ENCODE results near the gene NPAS3. TPM values are rescaled to one million over a fixed set of nuclear protein-coding genes. Genes with fewer than 3 reads are reported as not detected.

NPAS3 gene
- total and polyA plus RNA-seq, 5 donors from 2014 or later: not detected

DNA sequence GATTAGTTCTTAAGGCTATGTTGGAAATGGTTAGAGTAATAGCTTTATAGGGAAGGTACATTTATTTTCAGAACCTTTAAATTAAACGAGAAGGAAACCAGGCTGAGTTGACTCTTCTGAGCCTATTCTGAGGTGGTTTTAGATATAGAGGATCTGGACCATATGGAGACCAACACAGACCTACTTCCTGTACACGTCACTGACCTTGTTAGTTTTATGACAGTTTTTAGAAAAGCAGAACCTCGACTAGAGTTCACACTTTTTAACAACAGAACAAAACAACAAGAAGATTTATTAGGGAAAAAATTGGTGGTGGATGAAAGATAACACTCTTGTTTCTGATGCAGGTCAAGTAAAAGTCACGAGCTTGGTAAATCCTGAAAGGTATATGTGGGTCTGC, 107.1 kb downstream of the NPAS3 start:
- ATAC-seq (ENCODE audit: low read depth in 2 of 2) (no peak), DNase-seq (no peak)
- H3K36me3 ChIP-seq (ENCODE audit: control insufficient read depth, insufficient read depth, low read length): no peaks in the 10 kb centered on the region
- H3K9me3 ChIP-seq (ENCODE audit: control insufficient read depth in 2 of 2, low read length in 2 of 2): peaks cover 2 to 9% of the 10 kb centered on the region in 2 experiments
- H3K9me3 Mint-ChIP-seq: peaks cover 1 to 36% (median 12%) of the 10 kb centered on the region in 7 donors
- H3K4me1 ChIP-seq (ENCODE audit: control insufficient read depth, insufficient read depth, low read length, poor library complexity, severe bottlenecking): no peaks in the 10 kb centered on the region
- H3K27ac ChIP-seq (ENCODE audit: insufficient read depth, low read length, poor library complexity, severe bottlenecking): no peak overlapping the region
- H3K36me3 Mint-ChIP-seq: no peaks in the 10 kb centered on the region
- no peak overlapping the region for H3K27ac Mint-ChIP-seq
- H3K27me3 Mint-ChIP-seq: peaks cover 5% of the 10 kb centered on the region
- H3K4me3 Mint-ChIP-seq: no peak overlapping the region
- no peaks in the 10 kb centered on the region for H3K27me3 ChIP-seq (ENCODE audit: control insufficient read depth, insufficient read depth, low read length)
- no peaks in the 10 kb centered on the region for H3K4me1 Mint-ChIP-seq
- H3K4me3 ChIP-seq (ENCODE audit: low read depth, low read length): no peak overlapping the region

DNA sequence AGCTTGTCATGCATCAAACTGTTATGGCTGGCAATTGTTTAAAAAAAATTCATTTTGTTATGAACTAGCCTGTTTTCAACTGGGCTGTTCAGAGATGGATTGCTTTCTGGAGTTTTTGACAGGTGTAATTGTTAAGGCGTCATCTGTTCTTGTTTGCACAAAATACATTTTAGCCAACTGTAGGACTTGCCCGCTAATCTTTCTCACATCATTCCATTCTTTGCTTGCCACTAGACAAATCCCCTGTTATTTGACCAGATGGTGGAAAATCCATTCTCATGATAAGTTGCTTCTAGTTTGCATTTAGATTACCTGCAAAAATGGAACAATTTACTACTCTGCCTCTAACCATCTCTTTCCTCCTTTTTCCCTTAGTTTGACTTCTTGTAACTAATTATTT, 114.3 kb downstream of the NPAS3 start:
- Histone ChIP-seq H3K4me1 (ENCODE audit: control insufficient read depth, insufficient read depth, low read length, poor library complexity, severe bottlenecking) (no peaks in the 10 kb centered on the region), H3K27ac (ENCODE audit: insufficient read depth, low read length, poor library complexity, severe bottlenecking) (no peak overlapping the region), H3K36me3 (ENCODE audit: control insufficient read depth, insufficient read depth, low read length) (no peaks in the 10 kb centered on the region), H3K9me3 (ENCODE audit: control insufficient read depth in 2 of 2, low read length in 2 of 2) (no peaks in the 10 kb centered on the region), H3K27me3 (ENCODE audit: control insufficient read depth, insufficient read depth, low read length) (no peaks in the 10 kb centered on the region), H3K4me3 (ENCODE audit: low read depth, low read length) (no peak overlapping the region)
- H3K27ac Mint-ChIP-seq: no peak overlapping the region
- no peak for ATAC-seq (ENCODE audit: low read depth in 2 of 2)
- H3K4me1 Mint-ChIP-seq: no peaks in the 10 kb centered on the region
- H3K4me3 Mint-ChIP-seq: no peak overlapping the region
- no peaks in the 10 kb centered on the region for H3K36me3 Mint-ChIP-seq
- peaks cover 0 to 5% (median 0%) of the 10 kb centered on the region in 7 donors for H3K9me3 Mint-ChIP-seq
- DNase-seq: no peak
- H3K27me3 Mint-ChIP-seq: peaks cover 5% of the 10 kb centered on the region

DNA sequence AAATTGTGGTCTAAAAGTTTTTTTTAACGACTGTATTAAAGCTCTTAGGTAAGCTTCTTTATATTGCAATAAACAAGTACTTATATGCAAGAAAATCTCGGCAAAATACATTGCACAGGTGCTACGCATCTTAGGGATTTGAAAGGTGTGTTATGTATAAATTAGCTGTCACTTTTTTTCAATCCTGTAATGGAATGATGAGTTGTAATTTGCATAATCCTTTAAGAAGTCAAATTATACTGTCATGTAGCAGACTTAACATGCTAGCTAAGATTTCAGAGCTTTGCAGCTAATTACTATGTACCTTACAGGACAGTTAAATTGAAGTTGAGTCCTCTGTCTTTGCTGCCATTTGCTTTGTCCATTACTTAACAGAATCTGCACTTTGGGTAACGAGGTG, 117.5 kb downstream of the NPAS3 start:
- H3K4me1 Mint-ChIP-seq: no peaks in the 10 kb centered on the region
- Histone ChIP-seq H3K27me3 (ENCODE audit: control insufficient read depth, insufficient read depth, low read length) (no peaks in the 10 kb centered on the region), H3K9me3 (ENCODE audit: control insufficient read depth in 2 of 2, low read length in 2 of 2) (no peaks in the 10 kb centered on the region), H3K27ac (ENCODE audit: insufficient read depth, low read length, poor library complexity, severe bottlenecking) (no peak overlapping the region), H3K36me3 (ENCODE audit: control insufficient read depth, insufficient read depth, low read length) (no peaks in the 10 kb centered on the region), H3K4me3 (ENCODE audit: low read depth, low read length) (no peak overlapping the region), H3K4me1 (ENCODE audit: control insufficient read depth, insufficient read depth, low read length, poor library complexity, severe bottlenecking) (no peaks in the 10 kb centered on the region)
- ATAC-seq (ENCODE audit: low read depth in 2 of 2) (no peak), DNase-seq (no peak)
- H3K9me3 Mint-ChIP-seq: peaks cover 0 to 2% (median 0%) of the 10 kb centered on the region in 7 donors
- H3K36me3 Mint-ChIP-seq: no peaks in the 10 kb centered on the region
- no peak overlapping the region for H3K27ac Mint-ChIP-seq
- no peaks in the 10 kb centered on the region for H3K27me3 Mint-ChIP-seq
- no peak overlapping the region for H3K4me3 Mint-ChIP-seq

DNA sequence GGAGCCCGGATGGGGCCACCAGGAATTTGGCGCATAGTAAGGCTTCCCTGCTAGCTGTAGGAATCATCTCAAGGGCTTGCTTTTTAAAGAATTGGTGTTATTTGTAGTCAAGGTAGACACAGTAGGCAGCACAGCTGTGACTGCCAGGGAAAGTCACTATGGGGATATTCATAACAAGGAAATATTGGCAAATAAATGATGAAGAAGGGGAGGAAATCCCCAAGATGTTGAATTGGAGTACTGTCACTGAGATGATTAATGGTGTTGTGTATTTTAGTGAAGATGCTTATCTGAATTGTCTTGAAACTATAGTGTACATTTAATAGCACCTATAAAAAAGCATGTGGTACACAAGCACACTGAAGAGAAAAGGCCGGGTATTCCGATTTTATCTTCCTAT, 118.9 kb downstream of the NPAS3 start:
- Mint-ChIP-seq H3K27ac (no peak overlapping the region), H3K9me3 (peaks cover 0 to 2% (median 0%) of the 10 kb centered on the region in 7 donors), H3K36me3 (no peaks in the 10 kb centered on the region), H3K27me3 (no peaks in the 10 kb centered on the region), H3K4me1 (no peaks in the 10 kb centered on the region), H3K4me3 (no peak overlapping the region)
- Histone ChIP-seq H3K36me3 (ENCODE audit: control insufficient read depth, insufficient read depth, low read length) (no peaks in the 10 kb centered on the region), H3K27ac (ENCODE audit: insufficient read depth, low read length, poor library complexity, severe bottlenecking) (no peak overlapping the region), H3K9me3 (ENCODE audit: control insufficient read depth in 2 of 2, low read length in 2 of 2) (no peaks in the 10 kb centered on the region), H3K4me1 (ENCODE audit: control insufficient read depth, insufficient read depth, low read length, poor library complexity, severe bottlenecking) (no peaks in the 10 kb centered on the region), H3K27me3 (ENCODE audit: control insufficient read depth, insufficient read depth, low read length) (no peaks in the 10 kb centered on the region), H3K4me3 (ENCODE audit: low read depth, low read length) (no peak overlapping the region)
- no peak for ATAC-seq (ENCODE audit: low read depth in 2 of 2)
- no peak for DNase-seq

DNA sequence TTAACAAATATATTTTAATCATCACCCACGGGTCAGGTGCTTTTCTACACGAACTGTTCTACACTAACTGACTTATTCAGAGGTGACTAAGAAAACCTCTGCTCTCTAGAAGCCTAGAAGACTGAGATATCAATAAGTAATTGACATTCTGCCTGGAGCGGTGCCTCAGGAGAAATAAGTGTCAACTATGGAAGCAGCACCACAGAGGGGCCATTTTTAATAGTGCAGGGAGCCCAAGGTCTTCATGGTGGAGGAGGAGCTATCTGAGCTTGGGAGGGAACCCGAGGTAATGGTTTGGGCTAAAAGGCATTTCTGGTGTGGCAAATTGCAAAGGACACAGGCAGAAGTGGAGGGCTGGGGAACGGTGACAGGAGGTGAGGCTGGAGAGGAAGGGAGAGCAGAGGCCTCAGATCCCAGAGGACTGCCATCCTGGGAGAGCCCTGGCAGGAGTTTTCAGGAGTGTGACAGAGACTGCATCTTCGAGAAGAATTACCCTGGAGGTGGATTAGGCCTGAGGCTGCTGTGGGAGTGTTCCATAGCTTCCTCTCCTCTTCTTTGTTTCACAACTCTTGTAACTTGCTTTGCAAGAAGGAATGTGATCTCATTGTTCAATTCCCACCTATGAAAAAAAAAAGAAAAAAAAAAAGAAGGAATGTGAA, 123.1 kb downstream of the NPAS3 start:
- Histone ChIP-seq H3K27ac (ENCODE audit: insufficient read depth, low read length, poor library complexity, severe bottlenecking) (no peak overlapping the region), H3K9me3 (ENCODE audit: control insufficient read depth in 2 of 2, low read length in 2 of 2) (no peaks in the 10 kb centered on the region), H3K4me1 (ENCODE audit: control insufficient read depth, insufficient read depth, low read length, poor library complexity, severe bottlenecking) (no peaks in the 10 kb centered on the region), H3K36me3 (ENCODE audit: control insufficient read depth, insufficient read depth, low read length) (no peaks in the 10 kb centered on the region), H3K27me3 (ENCODE audit: control insufficient read depth, insufficient read depth, low read length) (no peaks in the 10 kb centered on the region), H3K4me3 (ENCODE audit: low read depth, low read length) (no peak overlapping the region)
- no peaks in the 10 kb centered on the region for H3K27me3 Mint-ChIP-seq
- ATAC-seq (ENCODE audit: low read depth in 2 of 2) (no peak), DNase-seq (no peak)
- H3K27ac Mint-ChIP-seq: no peak overlapping the region
- peaks cover 0 to 2% (median 0%) of the 10 kb centered on the region in 7 donors for H3K9me3 Mint-ChIP-seq
- H3K4me3 Mint-ChIP-seq: no peak overlapping the region
- H3K4me1 Mint-ChIP-seq: no peaks in the 10 kb centered on the region
- no peaks in the 10 kb centered on the region for H3K36me3 Mint-ChIP-seq

DNA sequence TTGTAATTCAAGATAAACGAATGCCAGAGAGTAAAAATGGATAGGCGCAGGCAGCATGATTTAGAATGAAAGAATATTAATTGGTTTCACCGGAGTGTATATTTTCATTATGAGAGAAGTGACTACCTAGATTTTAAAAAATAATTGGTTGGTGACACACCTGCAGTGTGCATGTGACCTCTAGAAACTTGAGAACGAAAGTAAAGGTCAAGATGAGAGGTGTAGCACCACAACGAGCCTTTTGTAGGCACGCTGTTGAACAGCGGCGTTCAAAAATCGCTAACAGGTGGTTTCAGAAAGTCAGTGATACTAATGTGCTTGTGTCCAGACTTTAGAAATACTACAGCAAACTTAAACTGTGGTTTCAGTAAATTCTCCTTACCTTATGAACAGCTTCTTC, 123.8 kb downstream of the NPAS3 start:
- ATAC-seq (ENCODE audit: low read depth in 2 of 2): no peak

DNA sequence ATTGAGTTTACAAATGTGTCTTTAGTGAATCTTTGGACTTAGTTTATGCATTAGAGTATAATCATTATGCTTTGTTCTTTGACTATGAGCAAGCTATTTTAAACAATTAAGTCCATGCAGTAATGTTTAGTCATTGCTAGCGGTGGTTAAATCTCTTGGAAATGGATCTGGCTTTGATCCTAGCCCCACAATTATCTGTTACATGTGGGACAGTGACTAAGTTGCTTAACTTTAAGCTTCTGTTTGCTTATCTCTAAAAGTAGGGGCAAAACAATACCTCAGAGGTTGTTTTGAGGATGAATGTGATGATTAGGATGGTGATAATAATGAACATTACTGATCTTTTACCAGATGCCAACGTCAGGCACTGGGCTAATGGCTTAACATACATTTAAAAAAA, 124.2 kb downstream of the NPAS3 start:
- no peaks in the 10 kb centered on the region for H3K36me3 Mint-ChIP-seq
- H3K4me3 Mint-ChIP-seq: no peak overlapping the region
- Histone ChIP-seq H3K27ac (ENCODE audit: insufficient read depth, low read length, poor library complexity, severe bottlenecking) (no peak overlapping the region), H3K4me3 (ENCODE audit: low read depth, low read length) (no peak overlapping the region), H3K27me3 (ENCODE audit: control insufficient read depth, insufficient read depth, low read length) (no peaks in the 10 kb centered on the region), H3K4me1 (ENCODE audit: control insufficient read depth, insufficient read depth, low read length, poor library complexity, severe bottlenecking) (no peaks in the 10 kb centered on the region), H3K9me3 (ENCODE audit: control insufficient read depth in 2 of 2, low read length in 2 of 2) (no peaks in the 10 kb centered on the region), H3K36me3 (ENCODE audit: control insufficient read depth, insufficient read depth, low read length) (no peaks in the 10 kb centered on the region)
- no peak overlapping the region for H3K27ac Mint-ChIP-seq
- H3K9me3 Mint-ChIP-seq: peaks cover 0 to 2% (median 0%) of the 10 kb centered on the region in 7 donors
- H3K27me3 Mint-ChIP-seq: no peaks in the 10 kb centered on the region
- ATAC-seq (ENCODE audit: low read depth in 2 of 2) (no peak), DNase-seq (no peak)
- H3K4me1 Mint-ChIP-seq: no peaks in the 10 kb centered on the region

More for the DNA sequence above, 123.8 kb downstream of the NPAS3 start:
- Histone ChIP-seq H3K36me3 (ENCODE audit: control insufficient read depth, insufficient read depth, low read length) (no peaks in the 10 kb centered on the region), H3K9me3 (ENCODE audit: control insufficient read depth in 2 of 2, low read length in 2 of 2) (no peaks in the 10 kb centered on the region), H3K4me3 (ENCODE audit: low read depth, low read length) (no peak overlapping the region), H3K27me3 (ENCODE audit: control insufficient read depth, insufficient read depth, low read length) (no peaks in the 10 kb centered on the region), H3K4me1 (ENCODE audit: control insufficient read depth, insufficient read depth, low read length, poor library complexity, severe bottlenecking) (no peaks in the 10 kb centered on the region), H3K27ac (ENCODE audit: insufficient read depth, low read length, poor library complexity, severe bottlenecking) (no peak overlapping the region)
- Mint-ChIP-seq H3K27ac (no peak overlapping the region), H3K27me3 (no peaks in the 10 kb centered on the region), H3K9me3 (peaks cover 0 to 2% (median 0%) of the 10 kb centered on the region in 7 donors), H3K4me3 (no peak overlapping the region), H3K4me1 (no peaks in the 10 kb centered on the region), H3K36me3 (no peaks in the 10 kb centered on the region)
- DNase-seq: no peak

DNA sequence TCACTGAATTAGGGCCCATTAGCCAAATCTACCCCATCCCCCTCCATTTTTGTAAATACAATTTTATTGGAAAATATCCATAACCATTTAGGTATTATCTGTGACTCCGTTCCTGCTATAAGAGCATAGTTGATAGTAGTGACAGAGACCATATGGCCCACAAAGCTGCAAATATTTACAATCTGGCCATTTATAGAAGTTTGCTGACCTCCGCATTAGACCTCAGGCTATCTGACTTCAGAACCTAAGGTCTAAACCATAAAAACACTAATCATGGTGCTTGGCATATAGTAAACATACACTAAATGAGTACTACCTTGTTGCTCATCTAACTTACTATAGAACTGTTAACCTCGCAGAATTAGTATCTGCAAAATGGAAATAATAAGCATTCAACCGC, 124.8 kb downstream of the NPAS3 start:
- no peaks in the 10 kb centered on the region for H3K4me1 Mint-ChIP-seq
- H3K4me1 ChIP-seq (ENCODE audit: control insufficient read depth, insufficient read depth, low read length, poor library complexity, severe bottlenecking): no peaks in the 10 kb centered on the region
- no peak overlapping the region for H3K4me3 ChIP-seq (ENCODE audit: low read depth, low read length)
- H3K36me3 Mint-ChIP-seq: no peaks in the 10 kb centered on the region
- no peak overlapping the region for H3K27ac Mint-ChIP-seq
- H3K4me3 Mint-ChIP-seq: no peak overlapping the region
- no peaks in the 10 kb centered on the region for H3K27me3 Mint-ChIP-seq
- H3K36me3 ChIP-seq (ENCODE audit: control insufficient read depth, insufficient read depth, low read length): no peaks in the 10 kb centered on the region
- peaks cover 0 to 2% (median 0%) of the 10 kb centered on the region in 7 donors for H3K9me3 Mint-ChIP-seq
- H3K9me3 ChIP-seq (ENCODE audit: control insufficient read depth in 2 of 2, low read length in 2 of 2): no peaks in the 10 kb centered on the region
- DNase-seq (no peak), ATAC-seq (ENCODE audit: low read depth in 2 of 2) (no peak)
- H3K27ac ChIP-seq (ENCODE audit: insufficient read depth, low read length, poor library complexity, severe bottlenecking): no peak overlapping the region
- no peaks in the 10 kb centered on the region for H3K27me3 ChIP-seq (ENCODE audit: control insufficient read depth, insufficient read depth, low read length)

Measured in CD4-positive, CD25-positive, alpha-beta regulatory T cell (primary cell).